Nephron progenitor cell (in vitro differentiated cells): ENCODE data around the gene GATA2.

Experiments used
- DNase-seq: peaks from one replicate; pipeline ENCODE4 v3.0.0; 2021
- H3K27ac Mint-ChIP-seq: 2 replicates; pipeline ENCODE4 v1.8.0; 2021; ENCODE audit warnings: mild to moderate bottlenecking, moderate library complexity, mixed read lengths
- H3K27me3 Mint-ChIP-seq: 2 replicates; pipeline ENCODE4 v1.8.0; 2021; ENCODE audit warnings: mild to moderate bottlenecking, low read depth, mixed read lengths; ENCODE audit not compliant: poor library complexity
- H3K36me3 Mint-ChIP-seq: 2 replicates; pipeline ENCODE4 v1.8.0; 2021; ENCODE audit warnings: low read depth, mixed read lengths
- H3K4me1 Mint-ChIP-seq: 2 replicates; pipeline ENCODE4 v1.8.0; 2021; ENCODE audit warnings: mixed read lengths
- H3K4me3 Mint-ChIP-seq: 2 replicates; pipeline ENCODE4 v1.8.0; 2021; ENCODE audit warnings: mild to moderate bottlenecking, moderate library complexity, mixed read lengths
- H3K9me3 Mint-ChIP-seq: 2 replicates; pipeline ENCODE4 v1.8.0; 2021; ENCODE audit warnings: mild to moderate bottlenecking, moderate library complexity, mixed read lengths
- TF ChIP-seq, protein P1 (sequence below): fragments of 200-600 bp; sonication (generic); IDR thresholded peaks from 2 replicates; pipeline ENCODE4 v1.5.0; 2021; ENCODE audit warnings: antibody characterized with exemption

GATA2 gene

DNA sequence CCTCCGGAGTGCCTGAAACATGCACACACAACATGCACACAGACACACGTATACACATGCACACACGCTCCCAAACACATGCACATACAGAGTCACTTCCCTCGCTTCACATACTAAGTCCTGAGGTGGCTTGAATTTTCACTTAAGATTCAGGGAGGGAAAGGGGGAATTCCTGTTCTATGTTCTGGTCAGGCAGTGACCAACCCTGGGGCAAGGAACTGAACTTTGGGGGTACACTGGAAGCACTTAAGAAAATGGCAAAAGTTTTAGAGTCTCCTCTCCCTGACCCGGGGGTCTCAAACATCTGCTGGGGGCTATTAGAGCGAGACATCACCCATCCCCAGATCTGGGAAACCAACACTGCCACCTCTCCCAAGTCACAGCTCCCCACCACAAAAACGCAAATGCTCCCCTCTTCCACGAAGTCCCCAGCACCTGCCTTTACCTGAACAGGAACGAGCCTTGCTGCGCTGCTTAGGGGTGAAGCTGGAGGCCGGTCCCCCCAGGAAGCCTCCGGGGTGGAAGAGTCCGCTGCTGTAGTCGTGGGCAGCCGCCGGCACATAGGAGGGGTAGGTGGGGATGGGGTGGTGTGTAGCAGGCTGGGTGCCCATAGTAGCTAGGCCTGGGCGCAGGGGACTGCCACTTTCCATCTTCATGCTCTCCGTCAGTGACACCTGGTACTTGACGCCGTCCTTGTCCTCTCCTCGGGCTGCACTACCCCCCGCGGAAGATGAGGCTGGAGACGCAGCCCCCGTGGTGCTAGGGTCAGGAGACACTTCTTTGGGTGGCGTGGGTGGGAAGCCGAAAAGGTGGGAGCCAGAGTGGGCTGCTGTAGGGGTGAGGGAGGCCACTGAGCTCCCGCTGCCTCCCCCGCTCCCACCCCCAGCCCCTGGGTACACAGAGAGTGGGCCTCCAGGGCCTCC lies 7.5 kb downstream of the GATA2 start:
- DNase-seq = no peak
- Mint-ChIP-seq H3K9me3 (no peaks in the 10 kb centered on the region), H3K4me1 (peaks cover 62% of the 10 kb centered on the region), H3K27ac (no peak overlapping the region), H3K4me3 (no peak overlapping the region), H3K27me3 (peaks cover 100% of the 10 kb centered on the region), H3K36me3 (no peaks in the 10 kb centered on the region)
- TF ChIP-seq, protein P1, sequence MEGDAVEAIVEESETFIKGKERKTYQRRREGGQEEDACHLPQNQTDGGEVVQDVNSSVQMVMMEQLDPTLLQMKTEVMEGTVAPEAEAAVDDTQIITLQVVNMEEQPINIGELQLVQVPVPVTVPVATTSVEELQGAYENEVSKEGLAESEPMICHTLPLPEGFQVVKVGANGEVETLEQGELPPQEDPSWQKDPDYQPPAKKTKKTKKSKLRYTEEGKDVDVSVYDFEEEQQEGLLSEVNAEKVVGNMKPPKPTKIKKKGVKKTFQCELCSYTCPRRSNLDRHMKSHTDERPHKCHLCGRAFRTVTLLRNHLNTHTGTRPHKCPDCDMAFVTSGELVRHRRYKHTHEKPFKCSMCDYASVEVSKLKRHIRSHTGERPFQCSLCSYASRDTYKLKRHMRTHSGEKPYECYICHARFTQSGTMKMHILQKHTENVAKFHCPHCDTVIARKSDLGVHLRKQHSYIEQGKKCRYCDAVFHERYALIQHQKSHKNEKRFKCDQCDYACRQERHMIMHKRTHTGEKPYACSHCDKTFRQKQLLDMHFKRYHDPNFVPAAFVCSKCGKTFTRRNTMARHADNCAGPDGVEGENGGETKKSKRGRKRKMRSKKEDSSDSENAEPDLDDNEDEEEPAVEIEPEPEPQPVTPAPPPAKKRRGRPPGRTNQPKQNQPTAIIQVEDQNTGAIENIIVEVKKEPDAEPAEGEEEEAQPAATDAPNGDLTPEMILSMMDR = no peak

GRCh38 chr3:128484404-128485281 lies 8.4 kb downstream of the GATA2 start:
- H3K36me3 Mint-ChIP-seq = no peaks in the 10 kb centered on the region
- H3K4me3 Mint-ChIP-seq = peak overlapping the region; percentile 20
- DNase-seq = no peak
- peaks cover 53% of the 10 kb centered on the region for H3K4me1 Mint-ChIP-seq
- peaks cover 100% of the 10 kb centered on the region for H3K27me3 Mint-ChIP-seq
- TF ChIP-seq, protein P1 = no peak
- H3K9me3 Mint-ChIP-seq = no peaks in the 10 kb centered on the region
- H3K27ac Mint-ChIP-seq = no peak overlapping the region

GRCh38 chr3:128483657-128484403 lies 9.2 kb downstream of the GATA2 start:
- H3K9me3 Mint-ChIP-seq = no peaks in the 10 kb centered on the region
- peak overlapping the region; percentile 48 for H3K4me3 Mint-ChIP-seq
- peaks cover 52% of the 10 kb centered on the region for H3K4me1 Mint-ChIP-seq
- peaks cover 100% of the 10 kb centered on the region for H3K27me3 Mint-ChIP-seq
- TF ChIP-seq, protein P1 = no peak
- no peaks in the 10 kb centered on the region for H3K36me3 Mint-ChIP-seq
- no peak overlapping the region for H3K27ac Mint-ChIP-seq
- DNase-seq = no peak

DNA sequence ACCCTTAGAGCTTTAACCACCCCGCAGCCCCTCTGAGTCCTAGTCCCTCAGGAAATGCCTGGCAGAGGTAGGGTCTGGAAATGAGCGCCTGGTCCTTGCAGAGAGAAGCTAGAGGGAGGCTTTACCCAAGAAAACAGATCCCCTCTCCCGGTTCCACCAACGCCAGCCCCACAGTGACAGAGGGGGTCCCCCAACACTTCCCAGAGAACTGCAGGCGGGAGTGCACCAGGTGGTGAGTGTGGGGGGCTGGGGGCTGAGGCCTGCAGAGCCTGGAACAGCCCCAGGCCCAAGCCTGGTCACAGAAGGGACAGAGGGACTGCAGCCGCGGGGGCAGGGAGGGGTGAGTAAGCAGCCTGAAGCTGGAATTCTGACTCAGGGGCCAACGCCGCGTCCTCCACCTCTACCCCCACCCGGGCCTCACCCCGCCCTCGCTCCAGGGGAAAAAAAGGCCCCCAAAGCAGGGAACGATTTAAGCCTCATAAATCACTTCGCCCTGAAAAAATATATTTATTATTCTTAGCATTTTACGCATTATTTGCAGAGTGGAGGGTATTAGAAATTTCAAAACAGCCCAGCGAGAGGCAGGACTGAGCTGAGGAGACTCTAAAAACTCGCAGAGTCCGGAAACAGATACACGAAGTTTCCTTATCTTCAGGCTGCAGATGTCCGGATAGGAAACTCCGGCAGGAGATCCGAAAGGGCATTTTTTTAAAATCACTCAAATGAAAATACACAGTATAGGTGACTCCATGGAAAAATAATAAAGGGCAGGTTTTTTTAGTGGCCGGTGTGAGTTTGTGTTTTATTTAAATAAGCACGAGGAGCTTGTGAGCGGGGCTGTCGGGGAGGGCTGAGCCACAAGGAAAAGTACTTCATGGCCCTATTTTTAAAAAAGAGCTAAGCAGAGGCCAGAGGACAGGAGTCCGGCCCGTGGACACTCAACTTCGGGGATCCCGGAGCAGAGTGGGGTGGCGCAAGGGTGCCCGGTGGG lies 10.0 kb downstream of the GATA2 start:
- peaks cover 100% of the 10 kb centered on the region for H3K27me3 Mint-ChIP-seq
- H3K4me3 Mint-ChIP-seq = peak overlapping the region; percentile 48
- H3K36me3 Mint-ChIP-seq = no peaks in the 10 kb centered on the region
- TF ChIP-seq, protein P1 = no peak
- H3K9me3 Mint-ChIP-seq = no peaks in the 10 kb centered on the region
- peak; percentile 56 for DNase-seq
- no peak overlapping the region for H3K27ac Mint-ChIP-seq
- H3K4me1 Mint-ChIP-seq = peaks cover 52% of the 10 kb centered on the region

- Mint-ChIP-seq H3K4me3 (peak overlapping the region; percentile 42), H3K4me1 (peaks cover 48% of the 10 kb centered on the region), H3K27ac (no peak overlapping the region), H3K36me3 (no peaks in the 10 kb centered on the region), H3K9me3 (no peaks in the 10 kb centered on the region), H3K27me3 (peaks cover 99% of the 10 kb centered on the region)
- no peak for DNase-seq
- TF ChIP-seq, protein P1 = no peak
These were observed 10.8 kb downstream of the GATA2 start for GRCh38 chr3:128482175-128482574.
